Measurements from ENCODE around the gene CELSR1.

GRCh38 chr22:46458525-46458924, 78.9 kb downstream of the CELSR1 start:
- TF ChIP-seq, protein P1, sequence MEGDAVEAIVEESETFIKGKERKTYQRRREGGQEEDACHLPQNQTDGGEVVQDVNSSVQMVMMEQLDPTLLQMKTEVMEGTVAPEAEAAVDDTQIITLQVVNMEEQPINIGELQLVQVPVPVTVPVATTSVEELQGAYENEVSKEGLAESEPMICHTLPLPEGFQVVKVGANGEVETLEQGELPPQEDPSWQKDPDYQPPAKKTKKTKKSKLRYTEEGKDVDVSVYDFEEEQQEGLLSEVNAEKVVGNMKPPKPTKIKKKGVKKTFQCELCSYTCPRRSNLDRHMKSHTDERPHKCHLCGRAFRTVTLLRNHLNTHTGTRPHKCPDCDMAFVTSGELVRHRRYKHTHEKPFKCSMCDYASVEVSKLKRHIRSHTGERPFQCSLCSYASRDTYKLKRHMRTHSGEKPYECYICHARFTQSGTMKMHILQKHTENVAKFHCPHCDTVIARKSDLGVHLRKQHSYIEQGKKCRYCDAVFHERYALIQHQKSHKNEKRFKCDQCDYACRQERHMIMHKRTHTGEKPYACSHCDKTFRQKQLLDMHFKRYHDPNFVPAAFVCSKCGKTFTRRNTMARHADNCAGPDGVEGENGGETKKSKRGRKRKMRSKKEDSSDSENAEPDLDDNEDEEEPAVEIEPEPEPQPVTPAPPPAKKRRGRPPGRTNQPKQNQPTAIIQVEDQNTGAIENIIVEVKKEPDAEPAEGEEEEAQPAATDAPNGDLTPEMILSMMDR (IDR thresholded peaks at IDR 0.05) = no peak
- TF ChIP-seq ZFX (IDR thresholded peaks at IDR 0.05; ENCODE audit: borderline replicate concordance) = no peak

Measured in 22Rv1 (cell line).